A673 (cell line): Measurements from ENCODE around the gene NUDT2. TPM values are rescaled to one million over a fixed set of nuclear protein-coding genes. Genes with fewer than 3 reads are reported as not detected.

ENCODE experiments used
- BruUV-seq: library from RNA; stranded (reverse); fragments of 400-500 nt; replicated peaks from 2 replicates; lab custom pipeline; 2021; lab: Mats Ljungman, UMichigan
- CTCF ChIA-PET: fragments of 300-600 bp; sonication (Branson Sonifier 250); formaldehyde crosslinking; loops from one replicate; lab custom pipeline; 2022; ENCODE audit warnings: antibody characterized with exemption; lab: Charles Lee
- POLR2A ChIA-PET: fragments of 300-600 bp; sonication (Branson Sonifier 250); formaldehyde crosslinking; loops from one replicate; lab custom pipeline; 2022; ENCODE audit warnings: antibody characterized with exemption; ENCODE audit not compliant: low non-redundant PET; lab: Charles Lee
- DNase-seq: peaks from one replicate; pipeline ENCODE4 v3.0.0-alpha.2; 2015; ENCODE audit warnings: low spot score
- H3K27ac ChIP-seq: fragments of 200-600 bp; sonication (generic); 2 replicates; pipeline ENCODE4 v1.5.1; 2016; ENCODE audit warnings: mixed run types, low read depth, mild to moderate bottlenecking, mixed read lengths, antibody characterized with exemption, low read length; ENCODE audit not compliant: poor library complexity, severe bottlenecking
- H3K27me3 ChIP-seq: fragments of 200-600 bp; sonication (generic); replicated peaks from 2 replicates; pipeline ENCODE4 v1.6.1; 2017; ENCODE audit warnings: mixed run types, low read depth, mild to moderate bottlenecking, mixed read lengths, antibody characterized with exemption, low read length; ENCODE audit not compliant: insufficient read depth, poor library complexity
- H3K36me3 ChIP-seq: fragments of 200-600 bp; sonication (generic); 2 replicates; pipeline ENCODE4 v1.6.1; 2016; ENCODE audit warnings: mixed run types, mild to moderate bottlenecking, mixed read lengths, antibody characterized with exemption, low read length; ENCODE audit not compliant: insufficient read depth, poor library complexity, severe bottlenecking
- H3K4me1 ChIP-seq: fragments of 200-600 bp; sonication (generic); 2 replicates; pipeline ENCODE4 v1.6.1; 2017; ENCODE audit warnings: mixed run types, mild to moderate bottlenecking, mixed read lengths, antibody characterized with exemption, low read length; ENCODE audit not compliant: insufficient read depth, poor library complexity, severe bottlenecking
- H3K4me3 ChIP-seq: fragments of 200-600 bp; sonication (generic); 2 replicates; pipeline ENCODE4 v1.5.1; 2016; ENCODE audit warnings: low read depth, mixed run types, mild to moderate bottlenecking, mixed read lengths, low read length; ENCODE audit not compliant: poor library complexity, severe bottlenecking
- H3K9me3 ChIP-seq: fragments of 200-600 bp; sonication (generic); 2 replicates; pipeline ENCODE4 v1.6.1; 2016; ENCODE audit warnings: mixed run types, low read depth, mild to moderate bottlenecking, mixed read lengths, antibody characterized with exemption, low read length; ENCODE audit not compliant: poor library complexity, severe bottlenecking
- CTCF ChIP-seq: fragments of 300-800, 200-600 bp; sonication (generic); conservative IDR thresholded peaks from 2 replicates; pipeline ENCODE4 v1.5.1; 2017; ENCODE audit warnings: low read depth, mild to moderate bottlenecking, antibody characterized with exemption, low read length, moderate library complexity, mixed read lengths
- EZH2 ChIP-seq: fragments of 200-600 bp; sonication (generic); IDR thresholded peaks from 2 replicates; pipeline ENCODE4 v1.6.1; 2017; ENCODE audit warnings: borderline replicate concordance, low read depth, mild to moderate bottlenecking, mixed read lengths, antibody characterized with exemption, low read length; ENCODE audit not compliant: poor library complexity, severe bottlenecking
- intact Hi-C: fragments of 100-400 bp; cut with micrococcal nuclease; formaldehyde crosslinking; loops from one replicate; pipeline ENCODE4 v1.10.0; 2022; ENCODE audit not compliant: unreplicated experiment
- total RNA-seq: library from RNA; stranded (reverse); gene quantifications from 2 replicates; pipeline ENCODE4 v1.2.3, GENCODE V29; 2021

Gene NUDT2
- total RNA-seq, 1 experiment from 2014 or later, result 19.1 TPM

- intact Hi-C loops, result loop anchor here (1.0 to 5.0 kb wide), 2 partner anchors 47 to 124 kb away; partner anchors contain the start of genes KIF24 and NUDT2
- H3K36me3 ChIP-seq, result no peaks in the 10 kb centered on the region
- POLR2A ChIA-PET, result no interaction called here
- peaks cover 25% of the 10 kb centered on the region for H3K4me1 ChIP-seq
- TF ChIP-seq CTCF, result no peak
- no peak for TF ChIP-seq EZH2
- CTCF ChIA-PET, result interaction anchor here (0.6 kb wide), 3 partner anchors 99 to 227 kb away, joined by 3 to 6 read pairs (median 3); no protein-coding TSS in a partner anchor
- peak; percentile 95 for DNase-seq
- no peaks in the 10 kb centered on the region for H3K27me3 ChIP-seq
- H3K4me3 ChIP-seq, result peak within 1 kb of the TSS; percentile 67
- H3K27ac ChIP-seq, result peak within 1 kb of the TSS; percentile 60
- H3K9me3 ChIP-seq, result no peaks in the 10 kb centered on the region
- no TSS peak for BruUV-seq
Measured at GRCh38 chr9:34376596-34377403, 47.4 kb downstream of the NUDT2 start, which contains the start of gene MYORG. Gene MYORG, minus strand, starts transcription at chr9:34376898. Its CDS starts 3,955 bp downstream, at chr9:34372943.

DNA sequence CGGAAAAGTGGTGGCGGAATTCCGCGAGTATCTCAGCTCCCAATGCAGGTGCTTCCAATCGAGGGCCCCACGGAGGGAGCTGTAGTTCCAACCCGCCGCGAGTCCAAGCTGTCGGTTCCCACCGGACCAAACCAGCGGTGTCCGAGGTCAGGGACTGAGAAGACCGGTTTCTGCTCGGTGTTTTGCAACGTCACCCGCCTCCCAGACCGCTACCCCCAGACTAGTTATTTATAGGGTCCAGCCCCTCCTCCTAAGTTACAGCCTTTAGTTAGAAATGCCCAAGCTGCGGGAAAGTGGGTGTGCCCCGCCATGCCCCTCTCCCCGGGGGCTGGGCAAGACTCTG lies 48.0 kb downstream of the NUDT2 start:
- Histone ChIP-seq H3K4me1 (peaks cover 25% of the 10 kb centered on the region), H3K27ac (no peak overlapping the region), H3K4me3 (peak overlapping the region; percentile 67), H3K9me3 (no peaks in the 10 kb centered on the region), H3K27me3 (no peaks in the 10 kb centered on the region), H3K36me3 (no peaks in the 10 kb centered on the region)
- intact Hi-C loops, result loop anchor here (1.0 to 5.0 kb wide), 2 partner anchors 48 to 125 kb away; partner anchors contain the start of genes KIF24 and NUDT2
- CTCF ChIA-PET, result interaction anchor here (0.6 kb wide), 2 partner anchors 99 to 194 kb away, joined by 3 to 6 read pairs; no protein-coding TSS in a partner anchor
- no TSS peak for BruUV-seq
- DNase-seq, result no peak
- POLR2A ChIA-PET, result no interaction called here
- TF ChIP-seq EZH2 (no peak), CTCF (no peak)

- no TSS peak for BruUV-seq
- no peaks in the 10 kb centered on the region for H3K9me3 ChIP-seq
- POLR2A ChIA-PET, result no interaction called here
- TF ChIP-seq EZH2 (no peak), CTCF (no peak)
- DNase-seq, result no peak
- H3K27me3 ChIP-seq, result no peaks in the 10 kb centered on the region
- CTCF ChIA-PET, result interaction anchor here (0.6 to 2.7 kb wide), 5 partner anchors 13 to 1854 kb away, joined by 3 to 20 read pairs (median 3); no protein-coding TSS in a partner anchor
- H3K4me1 ChIP-seq, result peaks cover 25% of the 10 kb centered on the region
- no peak overlapping the region for H3K27ac ChIP-seq
- intact Hi-C loops, result loop anchor here (1.0 to 5.0 kb wide), 2 partner anchors 46 to 126 kb away; no protein-coding TSS in a partner anchor
- no peak overlapping the region for H3K4me3 ChIP-seq
- no peaks in the 10 kb centered on the region for H3K36me3 ChIP-seq
Measured at GRCh38 chr9:34378376-34379060, 49.1 kb downstream of the NUDT2 start.
